ENCODE measurements around the gene FBLN1.
"Not testable (repeated sequence)": the region's sequence is repeated elsewhere in the genome, so short reads cannot be mapped to it uniquely, and the experiment has no call there.

FBLN1 gene

GRCh38 chr22:45616432-45616831 lies 113.7 kb downstream of the FBLN1 start:
- DNase-seq = no peak

GRCh38 chr22:45617948-45618347 lies 115.3 kb downstream of the FBLN1 start:
- no peak for DNase-seq

- no peak for DNase-seq
These were observed 118.0 kb downstream of the FBLN1 start for GRCh38 chr22:45620706-45621105.

GRCh38 chr22:45621836-45622600 lies 119.3 kb downstream of the FBLN1 start:
- DNase-seq = no peak

- not testable (repeated sequence) for DNase-seq
These were observed 120.9 kb downstream of the FBLN1 start for GRCh38 chr22:45623464-45624145.

GRCh38 chr22:45626198-45626651 lies 123.5 kb downstream of the FBLN1 start:
- no peak for DNase-seq

- no peak for DNase-seq
These were observed 125.0 kb downstream of the FBLN1 start for GRCh38 chr22:45627489-45628233.

- no peak for DNase-seq
These were observed 125.8 kb downstream of the FBLN1 start for GRCh38 chr22:45628515-45628914.

- DNase-seq = no peak
These were observed 126.9 kb downstream of the FBLN1 start for GRCh38 chr22:45629469-45630089.

- DNase-seq = no peak
These were observed 127.8 kb downstream of the FBLN1 start for GRCh38 chr22:45630436-45630835.

- DNase-seq = no peak
These were observed 128.6 kb downstream of the FBLN1 start for GRCh38 chr22:45631140-45631840.

- DNase-seq = no peak
These were observed 129.2 kb downstream of the FBLN1 start for GRCh38 chr22:45631841-45632238.

GRCh38 chr22:45632791-45633515 lies 130.3 kb downstream of the FBLN1 start:
- no peak for DNase-seq

- DNase-seq = no peak
These were observed 134.0 kb downstream of the FBLN1 start for GRCh38 chr22:45636683-45637082.

GRCh38 chr22:45638197-45638596 lies 135.5 kb downstream of the FBLN1 start:
- DNase-seq = no peak

- no peak for DNase-seq
These were observed 136.4 kb downstream of the FBLN1 start for GRCh38 chr22:45638834-45639746.

GRCh38 chr22:45639747-45640102 lies 137.0 kb downstream of the FBLN1 start:
- DNase-seq = no peak

GRCh38 chr22:45640291-45640940 lies 137.7 kb downstream of the FBLN1 start:
- DNase-seq = no peak

- no peak for DNase-seq
These were observed 138.4 kb downstream of the FBLN1 start for GRCh38 chr22:45640941-45641621.

GRCh38 chr22:45642986-45643385 lies 140.3 kb downstream of the FBLN1 start:
- no peak for DNase-seq

All from NCI-H1694 (cell line).